ENCODE data around the gene TP53AIP1.
"Not testable (repeated sequence)": the region's sequence is repeated elsewhere in the genome, so short reads cannot be mapped to it uniquely, and the experiment has no call there.

Gene TP53AIP1

GRCh38 chr11:128926000-128926399 is 16.7 kb downstream of the TP53AIP1 start:
- no peak for DNase-seq (ENCODE audit: low spot score)

GRCh38 chr11:128925250-128925600 is 17.4 kb downstream of the TP53AIP1 start:
- no peak for DNase-seq (ENCODE audit: low spot score)

DNA sequence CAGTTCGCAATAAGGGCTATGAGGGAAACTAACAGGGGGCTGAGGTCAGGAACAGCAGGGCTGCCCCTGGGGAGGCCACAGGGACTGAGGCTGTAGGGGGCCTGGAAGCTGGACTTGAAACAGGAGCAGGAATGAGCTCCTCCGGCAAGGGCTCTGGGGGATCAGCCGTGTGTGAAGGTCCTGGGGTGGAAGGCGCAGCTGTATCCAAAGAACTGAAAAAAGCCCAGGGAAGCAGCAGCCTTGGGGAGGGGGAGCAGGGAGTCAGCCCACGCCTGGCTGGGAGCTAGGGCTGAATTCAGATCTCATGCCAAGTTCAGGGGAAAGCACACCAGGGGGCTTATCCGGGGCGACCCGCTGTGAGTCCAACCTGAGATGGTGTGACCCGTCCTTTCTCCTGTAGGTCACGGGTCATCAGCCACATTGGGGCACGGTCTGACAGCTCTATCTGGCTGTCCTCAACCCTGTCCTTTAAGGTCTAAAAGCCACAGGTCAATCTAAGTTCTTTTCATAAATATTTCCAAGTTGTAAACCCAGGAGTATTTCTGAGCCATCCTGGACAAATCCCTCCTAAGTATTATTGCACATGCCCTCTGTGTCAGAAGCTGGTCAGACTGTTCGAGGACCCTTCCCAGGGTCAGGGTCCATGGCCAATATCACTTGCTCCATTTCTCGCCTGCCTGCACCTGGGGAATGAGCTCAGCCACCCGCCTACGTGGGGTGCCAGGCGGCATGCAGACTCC is 18.0 kb downstream of the TP53AIP1 start:
- DNase-seq (ENCODE audit: low spot score) = no peak

DNA sequence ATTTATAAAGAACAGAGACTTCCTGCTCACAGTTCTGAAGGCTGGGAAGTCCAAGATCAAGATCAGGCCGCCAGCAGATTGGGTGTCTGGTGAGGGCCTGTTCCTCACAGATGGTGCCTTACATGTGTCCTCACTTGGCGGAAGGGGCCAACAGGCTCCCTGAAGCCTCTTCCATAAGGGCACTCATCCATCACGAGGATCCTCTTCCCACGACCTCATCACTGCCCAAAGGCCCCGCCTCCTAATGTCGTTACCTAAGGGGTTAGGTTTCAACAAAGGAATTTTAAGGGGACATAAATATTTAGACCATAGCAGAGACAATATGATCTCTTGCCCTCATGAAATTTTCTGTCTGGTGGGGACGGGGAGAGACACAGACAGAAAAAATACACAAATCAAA is 18.6 kb downstream of the TP53AIP1 start:
- DNase-seq (ENCODE audit: low spot score) = no peak

DNA sequence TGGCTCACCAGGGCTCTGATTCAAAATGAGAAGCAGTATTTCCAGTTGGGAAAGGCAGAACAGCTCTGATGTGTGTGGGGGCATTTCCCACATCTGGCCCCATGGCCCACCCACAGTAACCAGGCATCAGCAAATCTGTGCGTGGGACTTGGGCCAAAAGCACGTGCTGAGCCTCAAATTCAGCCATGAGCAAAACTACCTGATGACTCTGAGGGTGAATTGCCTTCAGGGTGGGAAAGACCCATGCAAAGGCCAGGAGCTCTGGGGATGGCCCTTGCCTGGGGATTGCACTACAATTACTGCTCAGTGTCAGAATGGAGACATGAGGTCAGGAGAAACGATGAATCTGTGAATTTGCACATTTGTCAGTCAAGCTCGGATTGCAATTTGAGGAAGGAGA is 20.9 kb downstream of the TP53AIP1 start:
- DNase-seq (ENCODE audit: low spot score) = no peak

- DNase-seq (ENCODE audit: low spot score) = no peak
Measured at GRCh38 chr11:128920666-128921065, 22.0 kb downstream of the TP53AIP1 start.

DNA sequence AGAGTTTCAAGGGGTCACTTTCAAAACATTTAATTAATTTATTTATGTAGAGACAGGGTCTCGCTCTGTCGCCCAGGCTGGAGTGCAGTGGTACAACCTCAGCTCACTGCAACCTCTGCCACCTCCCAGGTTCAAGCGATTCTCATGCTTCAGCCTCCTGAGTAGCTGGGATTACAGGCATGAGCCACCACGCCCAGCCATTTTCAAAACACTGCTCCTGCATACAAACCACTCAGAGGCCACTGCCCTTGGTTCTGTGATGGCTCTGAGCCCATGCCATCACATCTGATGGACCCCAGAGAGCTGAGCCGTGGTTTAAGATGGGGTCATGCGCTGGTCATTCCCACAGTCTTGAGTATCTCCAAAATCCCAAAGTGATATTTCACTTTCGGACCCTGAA is 23.0 kb downstream of the TP53AIP1 start:
- DNase-seq (ENCODE audit: low spot score) = not testable (repeated sequence)

GRCh38 chr11:128919216-128919615 is 23.5 kb downstream of the TP53AIP1 start:
- DNase-seq (ENCODE audit: low spot score) = no peak

DNA sequence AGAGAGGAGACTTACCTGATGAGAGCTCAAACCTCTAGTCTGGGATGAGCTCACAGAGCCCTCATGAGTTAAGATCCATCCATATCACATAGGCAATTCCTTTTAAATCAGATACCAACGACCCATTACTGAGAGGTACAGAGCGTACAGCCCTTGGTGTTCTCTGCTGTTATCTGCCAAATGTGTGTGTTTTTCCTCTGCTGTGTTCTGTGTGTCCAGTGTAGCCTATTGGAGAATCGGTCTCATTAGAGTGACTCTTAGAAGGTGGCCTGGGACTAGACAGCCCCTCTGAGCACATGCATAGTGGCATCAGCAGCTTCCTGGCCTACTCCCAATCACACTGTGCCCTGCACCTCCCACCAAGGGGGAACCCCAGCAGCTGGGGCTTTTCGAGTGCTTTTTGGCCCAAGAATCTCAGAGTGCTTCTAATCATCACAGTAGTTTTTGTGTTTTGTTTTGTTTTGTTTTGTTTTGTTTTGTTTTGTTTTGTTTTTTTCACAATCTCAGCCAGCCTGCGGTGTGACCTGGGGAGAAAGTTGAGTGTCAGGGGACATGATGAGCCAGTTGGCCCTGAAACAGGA is 25.4 kb downstream of the TP53AIP1 start:
- DNase-seq (ENCODE audit: low spot score) = no peak

DNA sequence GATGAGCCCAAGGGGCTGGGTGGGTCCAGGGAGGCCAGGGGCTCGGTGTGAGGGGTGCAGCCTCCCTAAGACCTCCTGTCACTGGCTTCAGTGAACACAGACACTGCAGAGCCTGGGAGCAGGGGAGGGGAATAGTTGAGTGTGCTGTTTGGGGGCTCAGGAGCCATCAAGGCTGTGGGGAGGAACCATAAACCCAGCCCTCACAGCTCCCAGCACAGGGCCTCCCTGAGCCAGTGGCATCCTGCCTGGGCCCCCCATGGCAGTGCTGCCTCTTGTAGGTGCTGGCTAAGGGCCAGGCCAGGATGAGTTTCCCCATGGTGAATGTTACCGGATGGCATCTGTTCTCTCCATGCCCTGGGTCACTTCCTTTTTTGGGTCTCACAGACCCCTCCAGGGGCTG is 26.0 kb downstream of the TP53AIP1 start:
- no peak for DNase-seq (ENCODE audit: low spot score)

DNA sequence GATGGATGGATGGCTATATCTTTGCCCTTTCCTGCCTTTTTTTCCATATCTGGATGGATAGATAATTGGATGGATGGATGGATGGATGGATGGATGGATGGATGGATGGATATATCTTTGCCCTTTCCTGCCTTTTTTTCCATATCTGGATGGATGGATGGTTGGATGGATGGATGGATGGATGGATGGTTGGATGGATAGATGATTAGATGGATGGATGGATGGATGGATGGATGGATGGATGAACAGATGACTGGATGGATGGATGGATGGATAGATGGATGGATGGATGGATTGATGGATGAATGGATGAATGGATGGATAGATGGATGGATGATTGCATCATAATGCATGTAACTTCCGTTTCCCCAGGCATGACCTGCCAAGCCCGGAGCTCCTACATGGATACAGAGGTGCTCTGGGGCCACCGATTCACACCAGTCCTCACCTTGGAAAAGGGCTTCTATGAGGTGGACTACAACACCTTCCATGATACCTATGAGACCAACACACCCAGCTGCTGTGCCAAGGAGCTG is 26.6 kb downstream of the TP53AIP1 start:
- no peak for DNase-seq (ENCODE audit: low spot score)

- DNase-seq (ENCODE audit: low spot score) = no peak
Measured at GRCh38 chr11:128915149-128915521, 27.5 kb downstream of the TP53AIP1 start.

DNA sequence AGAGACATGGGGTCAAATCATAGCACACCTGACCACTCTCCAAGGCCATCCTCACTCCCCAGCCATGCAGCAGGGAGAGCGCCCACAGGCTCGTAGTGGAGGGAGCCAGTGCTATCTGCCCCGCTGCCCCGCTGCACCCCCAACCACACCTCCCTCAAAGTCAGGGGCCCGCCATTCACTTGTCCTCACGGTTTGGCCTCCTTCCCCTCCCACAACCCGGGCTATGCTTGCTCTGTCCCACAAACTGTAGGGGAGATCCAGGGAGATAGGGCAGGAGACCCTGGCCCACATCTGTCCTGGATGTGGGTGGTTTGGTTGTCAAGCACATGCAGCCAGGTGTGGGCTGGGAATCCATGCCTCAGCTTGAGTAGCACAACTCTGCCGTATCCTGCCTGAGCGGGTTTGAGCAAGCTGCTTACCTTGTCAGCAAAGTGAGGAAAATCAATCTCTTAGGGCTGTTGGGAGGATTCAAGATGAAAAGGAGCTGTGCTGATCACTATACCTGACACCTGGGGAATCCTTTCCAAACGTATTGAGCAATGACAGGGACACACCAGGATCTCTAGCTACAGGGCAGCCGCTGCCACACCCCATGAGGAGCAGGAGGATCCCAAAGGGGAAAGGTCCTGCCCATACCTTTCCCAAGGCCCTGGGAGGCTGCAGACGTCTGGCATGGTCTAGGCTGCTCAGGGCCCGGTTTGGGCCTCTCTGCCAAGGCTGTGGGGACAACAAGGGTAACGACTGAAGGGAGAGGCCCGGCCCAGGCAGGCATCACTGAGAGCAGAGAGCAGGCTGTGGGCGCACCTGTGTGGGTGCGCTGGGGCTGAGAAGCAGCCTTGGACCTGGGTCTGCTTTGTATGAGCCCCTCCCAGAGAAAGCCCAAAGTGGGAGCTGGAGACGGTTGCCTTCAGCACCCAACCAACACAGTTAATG is 28.2 kb downstream of the TP53AIP1 start:
- DNase-seq (ENCODE audit: low spot score) = no peak

GRCh38 chr11:128913806-128914205 is 28.9 kb downstream of the TP53AIP1 start:
- no peak for DNase-seq (ENCODE audit: low spot score)

DNA sequence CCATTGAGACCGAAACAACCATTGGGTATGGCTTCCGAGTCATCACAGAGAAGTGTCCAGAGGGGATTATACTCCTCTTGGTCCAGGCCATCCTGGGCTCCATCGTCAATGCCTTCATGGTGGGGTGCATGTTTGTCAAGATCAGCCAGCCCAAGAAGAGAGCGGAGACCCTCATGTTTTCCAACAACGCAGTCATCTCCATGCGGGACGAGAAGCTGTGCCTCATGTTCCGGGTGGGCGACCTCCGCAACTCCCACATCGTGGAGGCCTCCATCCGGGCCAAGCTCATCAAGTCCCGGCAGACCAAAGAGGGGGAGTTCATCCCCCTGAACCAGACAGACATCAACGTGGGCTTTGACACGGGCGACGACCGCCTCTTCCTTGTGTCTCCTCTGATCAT is 31.0 kb downstream of the TP53AIP1 start:
- DNase-seq (ENCODE audit: low spot score) = no peak

GRCh38 chr11:128911239-128911638 is 31.4 kb downstream of the TP53AIP1 start:
- DNase-seq (ENCODE audit: low spot score) = no peak

DNA sequence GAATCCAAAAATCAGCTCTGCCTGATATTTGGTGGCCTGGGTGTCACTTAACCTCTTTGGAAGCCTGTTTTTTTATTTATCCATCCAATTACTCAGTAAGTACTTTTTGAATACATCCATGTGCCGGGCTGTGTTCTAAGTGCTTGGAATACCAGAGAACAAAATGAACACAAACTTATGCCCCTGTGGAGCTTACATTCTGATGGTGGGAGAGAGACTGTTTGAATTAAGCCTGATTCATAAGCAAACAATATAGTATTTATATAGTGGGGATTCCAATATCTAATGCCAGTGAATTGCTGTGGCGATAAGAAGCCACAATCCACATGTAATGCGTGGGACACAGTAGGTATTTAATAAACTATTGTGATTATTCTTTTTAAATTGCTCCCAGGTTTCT is 32.1 kb downstream of the TP53AIP1 start:
- DNase-seq (ENCODE audit: low spot score) = no peak

GRCh38 chr11:128909438-128910125 is 33.1 kb downstream of the TP53AIP1 start:
- no peak for DNase-seq (ENCODE audit: low spot score)

- no peak for DNase-seq (ENCODE audit: low spot score)
Measured at GRCh38 chr11:128908391-128909246, 34.1 kb downstream of the TP53AIP1 start.

GRCh38 chr11:128907585-128907984 is 35.1 kb downstream of the TP53AIP1 start:
- DNase-seq (ENCODE audit: low spot score) = no peak

Data from NAMALWA (cell line).